Gastroesophageal sphincter (tissue), 4 donors: ENCODE results near the gene CLASP1. TPM values are rescaled to one million over a fixed set of nuclear protein-coding genes. Genes with fewer than 3 reads are reported as not detected.

Source experiments
- ATAC-seq: fragments of 150-250 bp; one replicate; pipeline ENCODE4 v1.9.1; 2016; ENCODE audit warnings: mild to moderate bottlenecking, moderate library complexity
- H3K27ac ChIP-seq, 4 donors: fragments of 200-600 bp; sonication (generic) in 3 of 4; 1 replicate in 3 of 4; 2 replicates in 1 of 4; pipeline ENCODE4 v1.5.1; 2016 to 2019
- H3K27me3 ChIP-seq: fragments of 200-600 bp; sonication (generic); one replicate; pipeline ENCODE4 v1.5.1; 2019
- H3K36me3 ChIP-seq, 2 donors: fragments of 200-600 bp; sonication (generic); one replicate each; pipeline ENCODE4 v1.5.1; 2019; ENCODE audit warnings: control low read depth in 1 of 2
- H3K4me1 ChIP-seq, 3 donors: fragments of 200-600 bp; sonication (generic); 1 replicate in 2 of 3; 2 replicates in 1 of 3; pipeline ENCODE4 v1.5.1; 2016 to 2019; ENCODE audit warnings: control low read depth in 2 of 3
- H3K4me3 ChIP-seq, 2 donors: fragments of 200-600 bp; sonication (generic); one replicate each; pipeline ENCODE4 v1.5.1; 2019; ENCODE audit warnings: mild to moderate bottlenecking in 1 of 2, moderate library complexity in 1 of 2
- H3K9me3 ChIP-seq, 3 donors: fragments of 200-600 bp; sonication (generic); one replicate each; pipeline ENCODE4 v1.5.1; 2017 to 2019; ENCODE audit warnings: control low read depth in 2 of 3
- CTCF ChIP-seq, 4 experiments: fragments of 200-600 bp in 2 of 4; fragments of 450-650 bp in 2 of 4; sonication (generic) in 1 of 4; IDR thresholded peaks; one replicate each; pipeline ENCODE4 v1.5.1; 2017 to 2019; ENCODE audit warnings: antibody characterized with exemption in 4 of 4, mild to moderate bottlenecking in 2 of 4, moderate library complexity in 2 of 4
- EP300 ChIP-seq: sonication (generic); formaldehyde crosslinking; IDR thresholded peaks from one replicate; pipeline ENCODE4 v1.6.1; 2017; ENCODE audit warnings: antibody characterized with exemption, mild to moderate bottlenecking
- POLR2A ChIP-seq, 2 donors: fragments of 450-650 bp; IDR thresholded peaks; one replicate each; pipeline ENCODE4 v1.6.1; 2017; ENCODE audit warnings: antibody characterized with exemption in 2 of 2, mild to moderate bottlenecking in 2 of 2, moderate library complexity in 1 of 2
- POLR2AphosphoS5 ChIP-seq: sonication (generic); formaldehyde crosslinking; IDR thresholded peaks from one replicate; pipeline ENCODE4 v1.6.1; 2017; ENCODE audit warnings: antibody characterized with exemption
- WGBS, 2 donors: methylation state at CpG; one replicate each; pipeline ENCODE4 v1.1.5; 2018; ENCODE audit warnings: low coverage in 1 of 2; 5-methylcytosine and 5-hydroxymethylcytosine counted together
- total RNA-seq, 4 donors: library from RNA; depleted of rRNA; stranded (reverse); fragments of >200 nt; gene quantifications; one replicate each; pipeline ENCODE4 v1.1.0, GENCODE V29; 2016

Gene CLASP1
- total RNA-seq, 4 donors from 2014 or later, result 72.0 to 108 (median 84.7) TPM

- TF ChIP-seq POLR2AphosphoS5 (no peak), EP300 (no peak), POLR2A (IDR thresholded peaks at IDR 0.05) (no peak), CTCF (IDR thresholded peaks at IDR 0.05) (no peak)
- WGBS, 2 donors, result 91 to 100% methylated on average over 1 of the region's 1 CpG
- no peak overlapping the region for H3K4me3 ChIP-seq
- H3K4me1 ChIP-seq, result peaks cover 4 to 41% (median 6%) of the 10 kb centered on the region in 3 donors
- H3K9me3 ChIP-seq, result no peaks in the 10 kb centered on the region
- no peak for ATAC-seq
- H3K27me3 ChIP-seq, result no peaks in the 10 kb centered on the region
- no peak overlapping the region for H3K27ac ChIP-seq
- H3K36me3 ChIP-seq, result no peaks in the 10 kb centered on the region
Measured at GRCh38 chr2:121577381-121577780, 71.9 kb downstream of the CLASP1 start.

GRCh38 chr2:121576263-121576662, 73.0 kb downstream of the CLASP1 start:
- peaks cover 0 to 6% of the 10 kb centered on the region in 2 donors for H3K36me3 ChIP-seq
- no peaks in the 10 kb centered on the region for H3K9me3 ChIP-seq
- TF ChIP-seq CTCF (IDR thresholded peaks at IDR 0.05) (no peak), POLR2A (IDR thresholded peaks at IDR 0.05) (no peak), POLR2AphosphoS5 (no peak), EP300 (no peak)
- H3K27me3 ChIP-seq, result no peaks in the 10 kb centered on the region
- no peak overlapping the region for H3K4me3 ChIP-seq
- no peak for ATAC-seq
- peaks cover 4 to 34% (median 6%) of the 10 kb centered on the region in 3 donors for H3K4me1 ChIP-seq
- 90% methylated on average over 1 of the region's 1 CpG; no CpG with 5 or more reads in 1 of the 2 donors for WGBS, 2 donors
- H3K27ac ChIP-seq, result no peak overlapping the region

GRCh38 chr2:121575800-121576199, 73.5 kb downstream of the CLASP1 start:
- ATAC-seq, result no peak
- Histone ChIP-seq H3K4me3 (no peak overlapping the region), H3K27ac (no peak overlapping the region), H3K27me3 (no peaks in the 10 kb centered on the region), H3K4me1 (peaks cover 4 to 35% (median 4%) of the 10 kb centered on the region in 3 donors), H3K36me3 (peaks cover 0 to 6% of the 10 kb centered on the region in 2 donors), H3K9me3 (no peaks in the 10 kb centered on the region)
- WGBS, 2 donors, result 97 to 100% methylated on average over 3 of the region's 3 CpGs
- TF ChIP-seq EP300 (no peak), POLR2A (IDR thresholded peaks at IDR 0.05) (no peak), CTCF (IDR thresholded peaks at IDR 0.05) (no peak), POLR2AphosphoS5 (no peak)

GRCh38 chr2:121570667-121571055, 78.6 kb downstream of the CLASP1 start:
- Histone ChIP-seq H3K4me1 (peaks cover under 1 to 47% (median 3%) of the 10 kb centered on the region in 3 donors), H3K4me3 (no peak overlapping the region), H3K27me3 (no peaks in the 10 kb centered on the region), H3K9me3 (no peaks in the 10 kb centered on the region), H3K27ac (no peak overlapping the region), H3K36me3 (peaks cover 0 to 6% of the 10 kb centered on the region in 2 donors)
- no peak for TF ChIP-seq POLR2AphosphoS5
- TF ChIP-seq CTCF (IDR thresholded peaks at IDR 0.05), result no peak
- no peak for TF ChIP-seq POLR2A (IDR thresholded peaks at IDR 0.05)
- no peak for TF ChIP-seq EP300
- ATAC-seq, result no peak
- 54 to 60% methylated on average over 2 of the region's 2 CpGs for WGBS, 2 donors

GRCh38 chr2:121570036-121570666, 79.1 kb downstream of the CLASP1 start:
- Histone ChIP-seq H3K4me1 (peaks cover 6 to 52% (median 8%) of the 10 kb centered on the region in 3 donors), H3K36me3 (peaks cover 0 to 6% of the 10 kb centered on the region in 2 donors), H3K27me3 (no peaks in the 10 kb centered on the region), H3K27ac (no peak overlapping the region), H3K9me3 (no peaks in the 10 kb centered on the region), H3K4me3 (no peak overlapping the region)
- no peak for ATAC-seq
- 84 to 89% methylated on average over 2 of the region's 2 CpGs for WGBS, 2 donors
- TF ChIP-seq POLR2AphosphoS5 (no peak), POLR2A (IDR thresholded peaks at IDR 0.05) (no peak), EP300 (no peak)
